ENCODE data around the gene USP10.

The USP10 gene

DNA sequence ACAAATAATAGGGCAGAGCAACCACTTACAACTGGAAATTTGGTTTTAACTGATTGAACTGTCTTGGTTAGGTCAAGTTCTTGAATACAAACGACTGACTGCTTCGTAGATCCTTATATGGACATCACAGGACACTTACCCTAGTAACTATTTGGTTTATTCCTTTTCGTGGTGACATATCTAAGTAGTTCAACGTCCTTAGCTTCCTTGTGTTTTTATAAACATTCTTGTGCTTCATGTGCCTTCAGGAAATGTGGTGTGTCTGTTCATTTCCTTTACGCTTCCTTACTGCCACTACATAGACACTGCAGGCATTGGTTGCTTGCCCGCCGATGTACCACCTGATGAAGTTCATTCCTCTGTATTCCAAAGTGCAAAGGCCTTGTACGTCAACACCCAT lies 59.3 kb downstream of the USP10 start:
- TF ChIP-seq, protein P1, sequence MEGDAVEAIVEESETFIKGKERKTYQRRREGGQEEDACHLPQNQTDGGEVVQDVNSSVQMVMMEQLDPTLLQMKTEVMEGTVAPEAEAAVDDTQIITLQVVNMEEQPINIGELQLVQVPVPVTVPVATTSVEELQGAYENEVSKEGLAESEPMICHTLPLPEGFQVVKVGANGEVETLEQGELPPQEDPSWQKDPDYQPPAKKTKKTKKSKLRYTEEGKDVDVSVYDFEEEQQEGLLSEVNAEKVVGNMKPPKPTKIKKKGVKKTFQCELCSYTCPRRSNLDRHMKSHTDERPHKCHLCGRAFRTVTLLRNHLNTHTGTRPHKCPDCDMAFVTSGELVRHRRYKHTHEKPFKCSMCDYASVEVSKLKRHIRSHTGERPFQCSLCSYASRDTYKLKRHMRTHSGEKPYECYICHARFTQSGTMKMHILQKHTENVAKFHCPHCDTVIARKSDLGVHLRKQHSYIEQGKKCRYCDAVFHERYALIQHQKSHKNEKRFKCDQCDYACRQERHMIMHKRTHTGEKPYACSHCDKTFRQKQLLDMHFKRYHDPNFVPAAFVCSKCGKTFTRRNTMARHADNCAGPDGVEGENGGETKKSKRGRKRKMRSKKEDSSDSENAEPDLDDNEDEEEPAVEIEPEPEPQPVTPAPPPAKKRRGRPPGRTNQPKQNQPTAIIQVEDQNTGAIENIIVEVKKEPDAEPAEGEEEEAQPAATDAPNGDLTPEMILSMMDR (IDR thresholded peaks at IDR 0.05; ENCODE audit: insufficient read depth, low read length, missing control alignments), result no peak
- POLR2A ChIA-PET, result no interaction called here
- DNase-seq (ENCODE audit: low read depth, low spot score), result no peak
- no peak overlapping the region for H3K4me3 ChIP-seq (ENCODE audit: low read depth, low read length)
- CTCF ChIA-PET, result interaction anchor here (0.7 to 14.2 kb wide), 9 partner anchors 8 to 210 kb away, joined by 3 to 492 read pairs (median 4); no protein-coding TSS in a partner anchor

DNA sequence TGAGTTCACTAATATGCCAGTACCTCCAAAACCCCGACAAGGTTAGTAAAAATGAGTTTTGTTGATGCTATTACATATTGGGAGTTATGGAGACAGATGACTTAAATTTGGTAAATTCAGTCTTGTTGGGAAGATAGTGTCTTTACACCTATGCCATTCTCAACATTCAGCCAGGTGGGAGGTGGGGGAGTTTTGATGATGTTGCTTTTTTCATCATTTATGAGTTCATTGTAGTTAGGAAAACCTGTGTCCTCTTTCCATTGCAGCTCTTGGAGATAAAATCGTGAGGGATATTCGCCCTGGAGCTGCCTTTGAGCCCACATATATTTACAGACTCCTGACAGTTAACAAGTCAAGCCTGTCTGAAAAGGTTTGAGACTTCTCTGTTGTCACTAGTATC lies 60.1 kb downstream of the USP10 start:
- TF ChIP-seq, protein P1 (IDR thresholded peaks at IDR 0.05; ENCODE audit: insufficient read depth, low read length, missing control alignments), result no peak
- POLR2A ChIA-PET, result no interaction called here

DNA sequence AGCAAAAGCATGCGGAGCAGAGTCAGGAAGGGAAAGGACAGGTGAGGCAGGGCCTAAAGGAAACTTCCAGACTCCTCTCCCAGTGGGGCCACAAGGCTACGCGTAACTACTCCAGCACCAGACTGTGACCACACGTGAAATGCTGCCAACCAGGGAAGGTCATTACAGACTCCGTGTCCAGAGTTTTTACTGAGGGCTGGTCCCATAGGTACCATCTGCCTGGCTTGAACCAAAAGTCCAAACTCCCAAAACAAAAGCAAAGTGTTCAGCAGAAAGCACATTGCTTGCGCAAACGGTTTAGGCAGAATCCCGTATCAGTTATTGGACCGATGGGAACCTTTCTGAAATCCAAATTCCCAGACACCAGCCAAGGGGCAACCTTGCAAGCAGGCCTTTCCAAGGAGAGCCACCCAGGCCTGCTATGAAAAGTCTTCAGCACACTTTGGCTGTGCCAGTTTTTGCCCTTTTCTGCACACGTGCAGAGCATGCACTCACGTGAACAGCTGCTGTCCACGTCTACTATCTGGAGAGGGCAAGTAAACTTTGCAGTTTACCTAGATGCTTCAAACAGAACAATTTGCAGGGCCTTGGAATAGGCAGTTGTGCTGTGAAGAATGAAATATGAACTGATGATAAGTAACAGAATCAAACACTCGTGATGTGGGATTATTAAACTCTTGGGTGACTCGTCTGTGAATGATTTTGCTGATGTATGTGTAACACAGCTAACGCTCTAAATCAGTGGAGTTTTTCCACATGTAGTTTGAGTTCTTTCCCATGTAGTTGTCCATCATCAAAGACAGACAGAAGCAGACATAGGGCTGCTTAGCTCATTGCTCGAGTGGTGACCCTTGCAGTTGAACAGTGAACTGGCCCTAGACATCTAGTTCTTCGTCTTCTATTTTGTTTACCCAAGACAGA lies 61.9 kb downstream of the USP10 start:
- TF ChIP-seq, protein P1 (IDR thresholded peaks at IDR 0.05; ENCODE audit: insufficient read depth, low read length, missing control alignments), result no peak
- ChIA-PET CTCF (interaction anchor here (0.6 to 14.2 kb wide), 4 partner anchors 8 to 207 kb away, joined by 3 to 492 read pairs (median 248); no protein-coding TSS in a partner anchor), POLR2A (no interaction called here)

More for the DNA sequence above, 60.1 kb downstream of the USP10 start:
- no peak overlapping the region for H3K4me3 ChIP-seq (ENCODE audit: low read depth, low read length)
- DNase-seq (ENCODE audit: low read depth, low spot score), result no peak
- CTCF ChIA-PET, result interaction anchor here (1.0 to 14.2 kb wide), 10 partner anchors 9 to 218 kb away, joined by 3 to 492 read pairs (median 4); no protein-coding TSS in a partner anchor

DNA sequence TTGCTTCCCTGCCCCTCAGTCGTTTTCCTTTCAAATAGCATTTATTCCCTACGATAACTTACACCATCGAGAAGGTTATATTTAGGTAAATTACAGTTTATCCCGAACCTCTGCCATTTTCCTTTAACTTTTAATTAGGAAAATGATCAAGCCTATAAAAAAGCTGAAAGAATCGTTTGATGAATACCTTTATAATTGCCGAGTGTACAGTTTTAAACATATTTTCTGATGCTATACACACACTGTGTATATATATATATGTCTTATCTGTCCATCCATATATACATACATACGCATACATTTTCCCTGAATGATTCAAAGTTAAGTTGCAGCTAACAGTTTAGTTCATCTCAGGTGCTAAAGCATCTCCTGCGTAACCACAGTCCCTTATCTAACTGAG lies 63.4 kb downstream of the USP10 start:
- TF ChIP-seq, protein P1 (IDR thresholded peaks at IDR 0.05; ENCODE audit: insufficient read depth, low read length, missing control alignments), result no peak
- no peak overlapping the region for H3K4me3 ChIP-seq (ENCODE audit: low read depth, low read length)
- CTCF ChIA-PET, result interaction anchor here (0.7 to 14.2 kb wide), 4 partner anchors 9 to 206 kb away, joined by 3 to 492 read pairs (median 248); no protein-coding TSS in a partner anchor
- POLR2A ChIA-PET, result no interaction called here
- DNase-seq (ENCODE audit: low read depth, low spot score), result no peak

More for the DNA sequence above, 61.9 kb downstream of the USP10 start:
- DNase-seq (ENCODE audit: low read depth, low spot score), result no peak
- no peak overlapping the region for H3K4me3 ChIP-seq (ENCODE audit: low read depth, low read length)

DNA sequence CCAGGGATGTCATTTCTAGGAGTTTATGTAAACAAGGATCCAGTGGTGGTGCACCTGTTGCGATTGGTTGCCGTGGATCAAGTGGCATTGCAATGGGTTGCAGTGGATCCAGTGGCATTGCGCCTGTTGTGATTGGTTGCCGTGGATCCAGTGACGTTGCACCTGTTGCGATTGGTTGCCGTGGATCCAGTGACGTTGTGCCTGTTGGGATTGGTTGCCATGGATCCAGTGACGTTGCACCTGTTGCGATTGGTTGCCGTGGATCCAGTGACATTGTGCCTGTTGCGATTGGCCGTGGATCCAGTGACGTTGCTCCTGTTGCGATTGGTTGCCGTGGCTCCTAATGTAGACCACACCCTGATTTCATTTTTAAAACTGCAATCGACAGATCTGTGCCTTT lies 63.8 kb downstream of the USP10 start:
- ChIA-PET CTCF (interaction anchor here (2.2 to 14.2 kb wide), 3 partner anchors 10 to 206 kb away, joined by 20 to 492 read pairs (median 475); no protein-coding TSS in a partner anchor), POLR2A (no interaction called here)
- TF ChIP-seq, protein P1 (IDR thresholded peaks at IDR 0.05; ENCODE audit: insufficient read depth, low read length, missing control alignments), result no peak
- no peak overlapping the region for H3K4me3 ChIP-seq (ENCODE audit: low read depth, low read length)
- no peak for DNase-seq (ENCODE audit: low read depth, low spot score)

DNA sequence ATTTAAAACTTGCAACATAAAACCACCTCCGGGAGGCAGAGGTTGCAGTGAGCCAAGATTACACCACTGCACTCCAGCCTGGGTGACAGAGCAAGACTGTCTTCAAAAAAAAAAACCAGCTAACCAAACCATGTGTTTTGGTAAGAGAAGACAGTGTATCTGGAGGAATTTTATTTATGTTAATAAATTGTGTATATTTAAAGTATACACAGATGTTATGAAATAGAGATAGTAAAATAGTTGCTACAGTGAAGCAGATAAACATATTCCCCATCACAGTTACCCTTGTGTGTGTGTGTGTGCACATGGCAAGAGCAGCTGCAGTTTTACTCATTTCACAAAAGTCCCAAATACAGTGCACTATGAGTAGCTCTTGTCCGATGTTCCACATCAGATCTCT lies 65.2 kb downstream of the USP10 start:
- DNase-seq (ENCODE audit: low read depth, low spot score), result no peak
- TF ChIP-seq, protein P1 (IDR thresholded peaks at IDR 0.05; ENCODE audit: insufficient read depth, low read length, missing control alignments), result no peak
- ChIA-PET CTCF (interaction anchor here (1.2 to 3.6 kb wide), 7 partner anchors 9 to 206 kb away, joined by 3 to 42 read pairs (median 7); no protein-coding TSS in a partner anchor), POLR2A (no interaction called here)
- no peak overlapping the region for H3K4me3 ChIP-seq (ENCODE audit: low read depth, low read length)

Measured in AG04449 (cell line).